Hepatocyte (in vitro differentiated cells): Measurements from ENCODE around the gene SHISA6. TPM values are rescaled to one million over a fixed set of nuclear protein-coding genes. Genes with fewer than 3 reads are reported as not detected.

Experiments used
- DNase-seq: peaks from one replicate; pipeline ENCODE4 v3.0.0-alpha.2; 2016; ENCODE audit warnings: low spot score
- H2AFZ ChIP-seq: fragments of 200-600 bp; sonication (generic); 2 replicates; pipeline ENCODE4 v1.6.0; 2016; ENCODE audit warnings: antibody characterized with exemption, mild to moderate bottlenecking
- H3K27ac ChIP-seq: fragments of 200-600 bp; sonication (generic); 2 replicates; pipeline ENCODE4 v1.5.1; 2016; ENCODE audit warnings: mild to moderate bottlenecking
- H3K27me3 ChIP-seq: fragments of 200-600 bp; sonication (generic); 2 replicates; pipeline ENCODE4 v1.6.1; 2016
- H3K36me3 ChIP-seq: fragments of 200-600 bp; sonication (generic); replicated peaks from 2 replicates; pipeline ENCODE4 v1.5.1; 2016; ENCODE audit warnings: low read depth; ENCODE audit not compliant: insufficient read depth
- H3K4me1 ChIP-seq: fragments of 200-600 bp; sonication (generic); 2 replicates; pipeline ENCODE4 v1.5.1; 2016; ENCODE audit warnings: mild to moderate bottlenecking, moderate library complexity; ENCODE audit not compliant: insufficient read depth
- H3K4me2 ChIP-seq: fragments of 200-600 bp; sonication (generic); 2 replicates; pipeline ENCODE4 v1.6.0; 2016
- H3K4me3 ChIP-seq: fragments of 200-600 bp; sonication (generic); 2 replicates; pipeline ENCODE4 v1.5.1; 2016; ENCODE audit warnings: mild to moderate bottlenecking
- H3K79me2 ChIP-seq: fragments of 200-600 bp; sonication (generic); 2 replicates; pipeline ENCODE4 v1.6.0; 2017; ENCODE audit warnings: mild to moderate bottlenecking
- H3K9me2 ChIP-seq: fragments of 200-600 bp; sonication (generic); replicated peaks from 2 replicates; pipeline ENCODE4 v1.6.0; 2017; ENCODE audit warnings: mild to moderate bottlenecking; ENCODE audit not compliant: insufficient read depth
- H3K9me3 ChIP-seq: fragments of 200-600 bp; sonication (generic); 2 replicates; pipeline ENCODE4 v1.5.1; 2016; ENCODE audit warnings: low read depth, mild to moderate bottlenecking
- H4K20me1 ChIP-seq: fragments of 200-600 bp; sonication (generic); 2 replicates; pipeline ENCODE4 v1.6.0; 2016; ENCODE audit warnings: mild to moderate bottlenecking; ENCODE audit not compliant: insufficient read depth, poor library complexity, severe bottlenecking
- CTCF ChIP-seq: fragments of 200-600 bp; sonication (generic); IDR thresholded peaks from 2 replicates; pipeline ENCODE4 v1.5.1; 2016; ENCODE audit warnings: antibody characterized with exemption, mild to moderate bottlenecking; ENCODE audit not compliant: poor library complexity
- EZH2 ChIP-seq: fragments of 200-600 bp; sonication (generic); IDR thresholded peaks from 2 replicates; pipeline ENCODE4 v1.6.1; 2016; ENCODE audit warnings: antibody characterized with exemption, mild to moderate bottlenecking, borderline replicate concordance
- EZH2phosphoT487 ChIP-seq: fragments of 200-600 bp; sonication (generic); IDR thresholded peaks from one replicate; pipeline ENCODE4 v1.6.1; 2018; ENCODE audit warnings: antibody characterized with exemption, mild to moderate bottlenecking, low read depth, moderate library complexity; ENCODE audit not compliant: unreplicated experiment, severe bottlenecking
- WGBS: methylation state at CpG from one replicate; pipeline ENCODE4 v1.1.6; 2016; ENCODE audit warnings: low lambda C conversion rate; ENCODE audit errors: missing lambda C conversion rate; 5-methylcytosine and 5-hydroxymethylcytosine counted together
- polyA plus RNA-seq: library from polyadenylated mRNA; unstranded; fragments of >200 nt; fragmentation: Nextera tagmentation; extraction: Ambion mirVana; gene quantifications from 2 replicates; pipeline ENCODE4 v1.2.1, GENCODE V29; 2016
- total RNA-seq: library from RNA; depleted of rRNA; stranded (reverse); fragments of >200 nt; gene quantifications from 2 replicates; pipeline ENCODE4 v1.2.3, GENCODE V29; 2014

The SHISA6 gene
- total and polyA plus RNA-seq, 2 experiments from 2014 or later = 0.21 to 0.80 TPM

- 75% methylated on average over 1 of the region's 1 CpG for WGBS
- H3K4me2 ChIP-seq = no peak overlapping the region
- H3K27me3 ChIP-seq = no peaks in the 10 kb centered on the region
- no peak for DNase-seq
- H3K9me3 ChIP-seq = no peaks in the 10 kb centered on the region
- H3K4me3 ChIP-seq = no peak overlapping the region
- no peak overlapping the region for H2AFZ ChIP-seq
- no peak overlapping the region for H3K27ac ChIP-seq
- no peak for TF ChIP-seq EZH2phosphoT487
- no peak for TF ChIP-seq EZH2
- TF ChIP-seq CTCF = no peak
- H3K36me3 ChIP-seq = no peaks in the 10 kb centered on the region
- H4K20me1 ChIP-seq = no peaks in the 10 kb centered on the region
- no peaks in the 10 kb centered on the region for H3K79me2 ChIP-seq
- no peaks in the 10 kb centered on the region for H3K4me1 ChIP-seq
- H3K9me2 ChIP-seq = no peaks in the 10 kb centered on the region
These were observed 312.1 kb downstream of the SHISA6 start for GRCh38 chr17:11553135-11553534.

- Histone ChIP-seq H3K36me3 (no peaks in the 10 kb centered on the region), H3K79me2 (no peaks in the 10 kb centered on the region), H3K4me1 (no peaks in the 10 kb centered on the region), H3K4me3 (no peak overlapping the region), H3K4me2 (no peak overlapping the region), H3K9me3 (no peaks in the 10 kb centered on the region), H4K20me1 (no peaks in the 10 kb centered on the region), H3K27ac (no peak overlapping the region), H2AFZ (no peak overlapping the region), H3K9me2 (no peaks in the 10 kb centered on the region), H3K27me3 (no peaks in the 10 kb centered on the region)
- TF ChIP-seq EZH2 (no peak), EZH2phosphoT487 (no peak), CTCF (no peak)
- no peak for DNase-seq
- WGBS = 76% methylated on average over 1 of the region's 1 CpG
These were observed 313.0 kb downstream of the SHISA6 start for GRCh38 chr17:11554042-11554441.

GRCh38 chr17:11554542-11554941, 313.5 kb downstream of the SHISA6 start:
- Histone ChIP-seq H3K27ac (no peak overlapping the region), H3K9me3 (no peaks in the 10 kb centered on the region), H3K4me3 (no peak overlapping the region), H4K20me1 (no peaks in the 10 kb centered on the region), H3K36me3 (no peaks in the 10 kb centered on the region), H3K27me3 (no peaks in the 10 kb centered on the region), H3K9me2 (no peaks in the 10 kb centered on the region), H3K4me1 (no peaks in the 10 kb centered on the region), H3K4me2 (no peak overlapping the region), H2AFZ (no peak overlapping the region), H3K79me2 (no peaks in the 10 kb centered on the region)
- 92% methylated on average over 5 of the region's 5 CpGs for WGBS
- TF ChIP-seq EZH2 (no peak), CTCF (no peak), EZH2phosphoT487 (no peak)
- DNase-seq = no peak

- Histone ChIP-seq H3K9me3 (no peaks in the 10 kb centered on the region), H3K27me3 (no peaks in the 10 kb centered on the region), H3K9me2 (no peaks in the 10 kb centered on the region), H2AFZ (no peak overlapping the region), H3K4me3 (no peak overlapping the region), H3K79me2 (no peaks in the 10 kb centered on the region), H3K27ac (no peak overlapping the region), H4K20me1 (no peaks in the 10 kb centered on the region), H3K4me1 (no peaks in the 10 kb centered on the region), H3K36me3 (no peaks in the 10 kb centered on the region), H3K4me2 (no peak overlapping the region)
- TF ChIP-seq CTCF = no peak
- TF ChIP-seq EZH2 = no peak
- no peak for TF ChIP-seq EZH2phosphoT487
- DNase-seq = no peak
- 89% methylated on average over 6 of the region's 6 CpGs for WGBS
These were observed 314.5 kb downstream of the SHISA6 start for GRCh38 chr17:11555530-11555929.
